ENCODE data around the gene ZNF146. TPM values are rescaled to one million over a fixed set of nuclear protein-coding genes. Genes with fewer than 3 reads are reported as not detected.
"Not testable (repeated sequence)": the region's sequence is repeated elsewhere in the genome, so short reads cannot be mapped to it uniquely, and the experiment has no call there.

The ZNF146 gene
- total and polyA plus RNA-seq, 2 donors from 2014 or later, result 21.0 to 50.8 TPM

- FAIRE-seq, result no peak
- intact Hi-C loops (cut with DNase I), result no loop called here
Measured at GRCh38 chr19:36221474-36221873, 6.6 kb downstream of the ZNF146 start.

GRCh38 chr19:36222503-36222902, 7.6 kb downstream of the ZNF146 start:
- DNase-seq, result no peak
- no peak for FAIRE-seq
- no peak for TF ChIP-seq CTCF (IDR thresholded peaks at IDR 0.05; ENCODE audit: borderline replicate concordance, extremely low read depth, insufficient read depth)
- Histone ChIP-seq H3K27ac (ENCODE audit: low read depth in 2 of 2, low read length in 2 of 2) (no peak overlapping the region), H3K4me1 (ENCODE audit: control insufficient read depth in 2 of 3, insufficient read depth in 2 of 3, low read depth in 1 of 3, low read length in 3 of 3) (peaks cover 0 to 4% (median 0%) of the 10 kb centered on the region in 3 donors), H3K4me3 (ENCODE audit: low read length in 3 of 3) (no peak overlapping the region), H3K36me3 (ENCODE audit: control insufficient read depth in 2 of 3, insufficient read depth in 3 of 3, low read length in 3 of 3) (peaks cover 1 to 16% (median 3%) of the 10 kb centered on the region in 3 donors), H3K9me3 (ENCODE audit: control insufficient read depth in 2 of 3, insufficient read depth in 1 of 3, low read length in 3 of 3) (no peaks in the 10 kb centered on the region), H3K9ac (ENCODE audit: low read length in 3 of 3) (no peak overlapping the region), H3K27me3 (ENCODE audit: control insufficient read depth, insufficient read depth, low read length) (no peaks in the 10 kb centered on the region)
- intact Hi-C loops (cut with DNase I), result no loop called here

More at GRCh38 chr19:36221474-36221873, 6.6 kb downstream of the ZNF146 start:
- H3K36me3 ChIP-seq (ENCODE audit: control insufficient read depth in 2 of 3, insufficient read depth in 3 of 3, low read length in 3 of 3), result peaks cover 0 to 16% (median 3%) of the 10 kb centered on the region in 3 donors
- no peak for DNase-seq
- no peaks in the 10 kb centered on the region for H3K9me3 ChIP-seq (ENCODE audit: control insufficient read depth in 2 of 3, insufficient read depth in 1 of 3, low read length in 3 of 3)
- H3K27ac ChIP-seq (ENCODE audit: low read depth in 2 of 2, low read length in 2 of 2), result no peak overlapping the region
- peaks cover 0 to 4% (median 2%) of the 10 kb centered on the region in 3 donors for H3K4me1 ChIP-seq (ENCODE audit: control insufficient read depth in 2 of 3, insufficient read depth in 2 of 3, low read depth in 1 of 3, low read length in 3 of 3)
- TF ChIP-seq CTCF (IDR thresholded peaks at IDR 0.05; ENCODE audit: borderline replicate concordance, extremely low read depth, insufficient read depth), result no peak
- H3K4me3 ChIP-seq (ENCODE audit: low read length in 3 of 3), result no peak overlapping the region
- H3K27me3 ChIP-seq (ENCODE audit: control insufficient read depth, insufficient read depth, low read length), result no peaks in the 10 kb centered on the region
- H3K9ac ChIP-seq (ENCODE audit: low read length in 3 of 3), result no peak overlapping the region

- Histone ChIP-seq H3K4me3 (ENCODE audit: low read length in 3 of 3) (no peak overlapping the region), H3K27me3 (ENCODE audit: control insufficient read depth, insufficient read depth, low read length) (no peaks in the 10 kb centered on the region), H3K9me3 (ENCODE audit: control insufficient read depth in 2 of 3, insufficient read depth in 1 of 3, low read length in 3 of 3) (no peaks in the 10 kb centered on the region), H3K36me3 (ENCODE audit: control insufficient read depth in 2 of 3, insufficient read depth in 3 of 3, low read length in 3 of 3) (peaks cover 15 to 28% (median 18%) of the 10 kb centered on the region in 3 donors), H3K9ac (ENCODE audit: low read length in 3 of 3) (no peak overlapping the region), H3K27ac (ENCODE audit: low read depth in 2 of 2, low read length in 2 of 2) (no peak overlapping the region), H3K4me1 (ENCODE audit: control insufficient read depth in 2 of 3, insufficient read depth in 2 of 3, low read depth in 1 of 3, low read length in 3 of 3) (peaks cover 0 to 4% (median 0%) of the 10 kb centered on the region in 3 donors)
- no peak for FAIRE-seq
- no peak for DNase-seq
- no peak for TF ChIP-seq CTCF (IDR thresholded peaks at IDR 0.05; ENCODE audit: borderline replicate concordance, extremely low read depth, insufficient read depth)
- intact Hi-C loops (cut with DNase I), result no loop called here
Measured at GRCh38 chr19:36225219-36225892, 10.4 kb downstream of the ZNF146 start.

GRCh38 chr19:36233626-36234025, 18.7 kb downstream of the ZNF146 start:
- FAIRE-seq; DNase-seq; H3K9me3 ChIP-seq (ENCODE audit: control insufficient read depth in 2 of 3, insufficient read depth in 1 of 3, low read length in 3 of 3); H3K9ac ChIP-seq (ENCODE audit: low read length in 3 of 3); H3K4me3 ChIP-seq (ENCODE audit: low read length in 3 of 3); intact Hi-C loops (cut with DNase I); H3K27ac ChIP-seq (ENCODE audit: low read depth in 2 of 2, low read length in 2 of 2); H3K4me1 ChIP-seq (ENCODE audit: control insufficient read depth in 2 of 3, insufficient read depth in 2 of 3, low read depth in 1 of 3, low read length in 3 of 3); H3K27me3 ChIP-seq (ENCODE audit: control insufficient read depth, insufficient read depth, low read length): not testable (repeated sequence)
- H3K36me3 ChIP-seq (ENCODE audit: control insufficient read depth in 2 of 3, insufficient read depth in 3 of 3, low read length in 3 of 3), result peaks cover 29 to 58% (median 31%) of the 10 kb centered on the region in 3 donors
